Chondrocyte (in vitro differentiated cells): ENCODE results near the gene C1orf116. TPM values are rescaled to one million over a fixed set of nuclear protein-coding genes. Genes with fewer than 3 reads are reported as not detected.

ENCODE experiments used
- DNase-seq: peaks from one replicate; pipeline ENCODE4 v3.0.0; 2021; ENCODE audit warnings: mixed read lengths, low spot score
- H3K27ac Mint-ChIP-seq: one replicate; pipeline ENCODE4 v1.8.0; 2021; ENCODE audit warnings: mild to moderate bottlenecking, moderate library complexity, mixed read lengths; ENCODE audit not compliant: unreplicated experiment
- H3K27me3 Mint-ChIP-seq: 2 replicates; pipeline ENCODE4 v1.8.0; 2021; ENCODE audit warnings: low read depth, mixed read lengths
- H3K36me3 Mint-ChIP-seq: 2 replicates; pipeline ENCODE4 v1.8.0; 2021; ENCODE audit warnings: low read depth, mixed read lengths
- H3K4me1 Mint-ChIP-seq: 2 replicates; pipeline ENCODE4 v1.8.0; 2021; ENCODE audit warnings: low read depth, mild to moderate bottlenecking, mixed read lengths
- H3K4me3 Mint-ChIP-seq: one replicate; pipeline ENCODE4 v1.8.0; 2021; ENCODE audit warnings: mild to moderate bottlenecking, moderate library complexity, mixed read lengths; ENCODE audit not compliant: unreplicated experiment
- H3K9me3 Mint-ChIP-seq: 2 replicates; pipeline ENCODE4 v1.8.0; 2021; ENCODE audit warnings: low read depth, mixed read lengths
- total RNA-seq: library from RNA; stranded (reverse); gene quantifications from 3 replicates; pipeline ENCODE4 v1.2.1, GENCODE V29; 2021
- TF ChIP-seq, protein P1 (sequence below): fragments of 200-600 bp; sonication (generic); IDR thresholded peaks from 2 replicates; pipeline ENCODE4 v1.5.0; 2021; ENCODE audit warnings: antibody characterized with exemption, mild to moderate bottlenecking, moderate library complexity

Gene C1orf116
- total RNA-seq, 1 donor from 2014 or later: 0.07 TPM

- TF ChIP-seq, protein P1, sequence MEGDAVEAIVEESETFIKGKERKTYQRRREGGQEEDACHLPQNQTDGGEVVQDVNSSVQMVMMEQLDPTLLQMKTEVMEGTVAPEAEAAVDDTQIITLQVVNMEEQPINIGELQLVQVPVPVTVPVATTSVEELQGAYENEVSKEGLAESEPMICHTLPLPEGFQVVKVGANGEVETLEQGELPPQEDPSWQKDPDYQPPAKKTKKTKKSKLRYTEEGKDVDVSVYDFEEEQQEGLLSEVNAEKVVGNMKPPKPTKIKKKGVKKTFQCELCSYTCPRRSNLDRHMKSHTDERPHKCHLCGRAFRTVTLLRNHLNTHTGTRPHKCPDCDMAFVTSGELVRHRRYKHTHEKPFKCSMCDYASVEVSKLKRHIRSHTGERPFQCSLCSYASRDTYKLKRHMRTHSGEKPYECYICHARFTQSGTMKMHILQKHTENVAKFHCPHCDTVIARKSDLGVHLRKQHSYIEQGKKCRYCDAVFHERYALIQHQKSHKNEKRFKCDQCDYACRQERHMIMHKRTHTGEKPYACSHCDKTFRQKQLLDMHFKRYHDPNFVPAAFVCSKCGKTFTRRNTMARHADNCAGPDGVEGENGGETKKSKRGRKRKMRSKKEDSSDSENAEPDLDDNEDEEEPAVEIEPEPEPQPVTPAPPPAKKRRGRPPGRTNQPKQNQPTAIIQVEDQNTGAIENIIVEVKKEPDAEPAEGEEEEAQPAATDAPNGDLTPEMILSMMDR: peak; percentile 92
- Mint-ChIP-seq H3K4me1 (no peaks in the 10 kb centered on the region), H3K36me3 (peaks cover 4% of the 10 kb centered on the region), H3K27me3 (no peaks in the 10 kb centered on the region), H3K27ac (no peak overlapping the region), H3K9me3 (no peaks in the 10 kb centered on the region), H3K4me3 (no peak overlapping the region)
- no peak for DNase-seq
Measured at GRCh38 chr1:207077470-207078377, 45.2 kb upstream of the C1orf116 start.

GRCh38 chr1:207077012-207077411 is 44.5 kb upstream of the C1orf116 start:
- no peak overlapping the region for H3K4me3 Mint-ChIP-seq
- TF ChIP-seq, protein P1: no peak
- H3K27me3 Mint-ChIP-seq: no peaks in the 10 kb centered on the region
- peaks cover 6% of the 10 kb centered on the region for H3K36me3 Mint-ChIP-seq
- DNase-seq: no peak
- H3K9me3 Mint-ChIP-seq: no peaks in the 10 kb centered on the region
- no peak overlapping the region for H3K27ac Mint-ChIP-seq
- no peaks in the 10 kb centered on the region for H3K4me1 Mint-ChIP-seq

GRCh38 chr1:207076181-207076955 is 43.8 kb upstream of the C1orf116 start:
- H3K36me3 Mint-ChIP-seq: peaks cover 10% of the 10 kb centered on the region
- TF ChIP-seq, protein P1: no peak
- no peaks in the 10 kb centered on the region for H3K9me3 Mint-ChIP-seq
- no peak overlapping the region for H3K4me3 Mint-ChIP-seq
- DNase-seq: no peak
- no peaks in the 10 kb centered on the region for H3K27me3 Mint-ChIP-seq
- no peaks in the 10 kb centered on the region for H3K4me1 Mint-ChIP-seq
- H3K27ac Mint-ChIP-seq: no peak overlapping the region

DNA sequence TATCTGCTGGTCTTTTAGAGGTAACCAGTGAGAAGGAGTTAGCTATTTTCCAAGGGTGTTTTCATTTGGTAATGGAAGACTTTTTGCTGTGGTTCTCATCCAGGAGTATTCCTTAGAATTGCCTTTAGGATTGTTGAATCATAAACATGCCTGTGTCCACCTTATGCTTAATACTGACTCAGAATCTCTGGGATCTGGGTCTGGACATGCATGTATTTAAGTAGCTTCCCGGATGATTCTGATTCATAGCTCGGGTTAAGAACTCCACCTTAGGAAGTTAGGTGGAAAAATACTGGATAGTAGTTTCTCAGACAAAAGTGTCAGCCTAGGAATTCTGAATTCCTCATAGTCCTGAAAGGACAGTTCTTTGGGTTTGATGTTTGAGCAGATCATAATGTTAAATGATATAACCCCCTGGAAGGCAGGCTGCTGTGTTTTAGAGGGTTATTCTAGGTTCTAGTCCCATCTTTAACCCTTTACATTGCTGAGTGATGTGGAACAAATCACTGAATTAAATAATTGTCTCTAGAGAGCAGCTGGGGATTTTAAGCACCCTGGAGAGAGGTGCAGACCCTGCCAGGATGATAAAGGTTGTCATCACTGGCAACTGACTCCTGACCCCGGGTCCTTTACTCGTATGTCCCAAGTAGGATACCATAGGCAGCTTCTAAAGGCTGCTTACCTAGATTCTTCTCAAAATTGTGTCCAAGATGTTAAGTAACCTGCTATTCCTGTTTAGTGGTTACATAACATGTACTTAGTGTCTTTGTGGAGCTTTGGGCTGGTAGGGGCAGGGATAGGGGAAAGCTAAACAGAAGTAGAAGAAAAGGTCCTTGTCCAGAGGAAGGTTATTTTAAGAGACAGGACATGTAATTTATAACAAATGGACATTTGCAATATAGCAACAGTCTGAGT is 41.6 kb upstream of the C1orf116 start:
- Mint-ChIP-seq H3K27ac (no peak overlapping the region), H3K36me3 (peaks cover 13% of the 10 kb centered on the region), H3K27me3 (no peaks in the 10 kb centered on the region), H3K4me1 (no peaks in the 10 kb centered on the region), H3K4me3 (no peak overlapping the region), H3K9me3 (no peaks in the 10 kb centered on the region)
- TF ChIP-seq, protein P1: no peak
- DNase-seq: no peak
